Thyroid gland (tissue), 4 donors: ENCODE data around the gene MAN2A2.

ENCODE experiments used
- CTCF ChIP-seq, 6 experiments: fragments of 200-600 bp in 3 of 6; fragments of 450-650 bp in 3 of 6; sonication (generic) in 3 of 6; IDR thresholded peaks; one replicate each; pipeline ENCODE4 v1.5.1; 2016 to 2019; ENCODE audit warnings: antibody characterized with exemption in 6 of 6, mild to moderate bottlenecking in 2 of 6, inconsistent platforms in 1 of 6, moderate library complexity in 1 of 6
- POLR2A ChIP-seq, 2 donors: fragments of 450-650 bp; IDR thresholded peaks; one replicate each; pipeline ENCODE4 v1.6.1; 2017; ENCODE audit warnings: antibody characterized with exemption in 2 of 2, mild to moderate bottlenecking in 2 of 2, moderate library complexity in 1 of 2

- TF ChIP-seq POLR2A (IDR thresholded peaks at IDR 0.05) (no peak), CTCF (IDR thresholded peaks at IDR 0.05) (no peak)
Observed at GRCh38 chr15:90924375-90924774, 21.3 kb downstream of the MAN2A2 start.
